H1 (cell line): Measurements from ENCODE around the gene RAB9B.

Source experiments
- BCL11A ChIP-seq, 2 experiments: IDR thresholded peaks; one replicate each; pipeline ENCODE4 v1.6.1; 2011; ENCODE audit warnings: low read depth in 2 of 2, low read length in 2 of 2, mild to moderate bottlenecking in 2 of 2
- EP300 ChIP-seq, 2 experiments: IDR thresholded peaks; 1 replicate in 1 of 2; 2 replicates in 1 of 2; pipeline ENCODE4 v1.6.1; 2011 to 2012; ENCODE audit warnings: low read depth in 2 of 2, low read length in 2 of 2, mild to moderate bottlenecking in 2 of 2, borderline replicate concordance in 1 of 2, inconsistent platforms in 1 of 2, moderate library complexity in 1 of 2
- EZH2 ChIP-seq: fragments of 200-600 bp; sonication (generic); IDR thresholded peaks from 2 replicates; pipeline ENCODE4 v1.7.1; 2012; ENCODE audit warnings: low read depth, mild to moderate bottlenecking, moderate library complexity, low read length, inconsistent platforms; ENCODE audit not compliant: severe bottlenecking
- PHF8 ChIP-seq: fragments of 200-600 bp; sonication (generic); conservative IDR thresholded peaks from 2 replicates; pipeline ENCODE4 v1.7.1; 2012; ENCODE audit warnings: low read depth, mild to moderate bottlenecking, inconsistent platforms, low read length, moderate library complexity
- POLR2A ChIP-seq, 2 experiments: IDR thresholded peaks; 1 replicate in 1 of 2; 2 replicates in 1 of 2; pipeline ENCODE4 v1.6.1; 2011; ENCODE audit warnings: low read depth in 2 of 2, low read length in 2 of 2, mild to moderate bottlenecking in 2 of 2; ENCODE audit errors: control extremely low read depth in 1 of 2
- SP2 ChIP-seq: IDR thresholded peaks from 2 replicates; pipeline ENCODE4 v1.6.1; 2012; ENCODE audit warnings: mild to moderate bottlenecking, low read length, inconsistent platforms
- TAF1 ChIP-seq: IDR thresholded peaks from 2 replicates; pipeline ENCODE4 v1.6.1; 2011; ENCODE audit warnings: mild to moderate bottlenecking, low read depth, low read length
- TF ChIP-seq, protein P1 (sequence below), 3 experiments: IDR thresholded peaks; 1 replicate in 2 of 3; 2 replicates in 1 of 3; pipeline versions ENCODE4 v1.5.1 to v1.6.1; 2011; ENCODE audit warnings: low read length in 3 of 3, mild to moderate bottlenecking in 3 of 3, inconsistent platforms in 2 of 3, low read depth in 1 of 3, moderate library complexity in 1 of 3; ENCODE audit not compliant: insufficient read depth in 1 of 3; ENCODE audit errors: control extremely low read depth in 1 of 3
- TF ChIP-seq, protein P2 (sequence below): IDR thresholded peaks from 2 replicates; pipeline ENCODE4 v1.6.1; 2011; ENCODE audit warnings: low read depth, mild to moderate bottlenecking, low read length; ENCODE audit not compliant: insufficient read depth

DNA sequence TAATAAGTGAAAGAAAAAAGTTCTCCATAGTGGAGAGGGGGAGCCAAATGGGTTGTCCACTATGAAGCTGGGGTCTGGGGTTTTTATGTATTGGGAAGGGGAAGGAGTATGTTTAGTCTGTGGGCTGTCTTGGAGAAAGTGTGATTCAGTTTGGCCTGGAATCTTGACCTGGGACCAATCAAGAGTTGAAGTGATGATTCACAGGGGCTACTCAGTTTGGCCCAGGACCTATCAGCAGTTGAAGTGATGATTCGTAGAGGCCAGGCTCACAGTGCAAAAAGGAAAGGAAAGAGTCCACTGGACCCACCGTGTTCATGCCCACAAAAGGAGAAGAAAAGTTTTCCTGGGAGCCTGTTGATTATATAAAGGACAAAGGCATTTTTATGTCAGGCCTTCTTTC, 47.3 kb upstream of the RAB9B start:
- TF ChIP-seq, protein P1, sequence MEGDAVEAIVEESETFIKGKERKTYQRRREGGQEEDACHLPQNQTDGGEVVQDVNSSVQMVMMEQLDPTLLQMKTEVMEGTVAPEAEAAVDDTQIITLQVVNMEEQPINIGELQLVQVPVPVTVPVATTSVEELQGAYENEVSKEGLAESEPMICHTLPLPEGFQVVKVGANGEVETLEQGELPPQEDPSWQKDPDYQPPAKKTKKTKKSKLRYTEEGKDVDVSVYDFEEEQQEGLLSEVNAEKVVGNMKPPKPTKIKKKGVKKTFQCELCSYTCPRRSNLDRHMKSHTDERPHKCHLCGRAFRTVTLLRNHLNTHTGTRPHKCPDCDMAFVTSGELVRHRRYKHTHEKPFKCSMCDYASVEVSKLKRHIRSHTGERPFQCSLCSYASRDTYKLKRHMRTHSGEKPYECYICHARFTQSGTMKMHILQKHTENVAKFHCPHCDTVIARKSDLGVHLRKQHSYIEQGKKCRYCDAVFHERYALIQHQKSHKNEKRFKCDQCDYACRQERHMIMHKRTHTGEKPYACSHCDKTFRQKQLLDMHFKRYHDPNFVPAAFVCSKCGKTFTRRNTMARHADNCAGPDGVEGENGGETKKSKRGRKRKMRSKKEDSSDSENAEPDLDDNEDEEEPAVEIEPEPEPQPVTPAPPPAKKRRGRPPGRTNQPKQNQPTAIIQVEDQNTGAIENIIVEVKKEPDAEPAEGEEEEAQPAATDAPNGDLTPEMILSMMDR (IDR thresholded peaks at IDR 0.05; ENCODE audit: control extremely low read depth in 1 of 3, insufficient read depth in 1 of 3, low read depth in 1 of 3, low read length in 3 of 3): no peak
- TF ChIP-seq TAF1 (no peak), PHF8 (no peak), EP300 (IDR thresholded peaks at IDR 0.05; ENCODE audit: borderline replicate concordance in 1 of 2, low read depth in 2 of 2, low read length in 2 of 2) (no peak), POLR2A (IDR thresholded peaks at IDR 0.05; ENCODE audit: control extremely low read depth in 1 of 2, low read depth in 2 of 2, low read length in 2 of 2) (no peak), EZH2 (no peak), BCL11A (IDR thresholded peaks at IDR 0.05; ENCODE audit: low read depth in 2 of 2, low read length in 2 of 2) (no peak), SP2 (no peak)
- TF ChIP-seq, protein P2, sequence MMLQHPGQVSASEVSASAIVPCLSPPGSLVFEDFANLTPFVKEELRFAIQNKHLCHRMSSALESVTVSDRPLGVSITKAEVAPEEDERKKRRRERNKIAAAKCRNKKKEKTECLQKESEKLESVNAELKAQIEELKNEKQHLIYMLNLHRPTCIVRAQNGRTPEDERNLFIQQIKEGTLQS: no peak
